ENCODE results near the gene KCNJ2. TPM values are rescaled to one million over a fixed set of nuclear protein-coding genes. Genes with fewer than 3 reads are reported as not detected.

The KCNJ2 gene
- total and polyA plus RNA-seq, 10 of the 15 experiments (the other 5 are each of a cell fraction or from before 2014, with no cell fraction given) = 1.6 to 10.1 (median 3.2) TPM

GRCh38 chr17:70165383-70165782, 3.9 kb upstream of the KCNJ2 start (continued):
- no peak for TF ChIP-seq ELK1 (IDR thresholded peaks at IDR 0.05; ENCODE audit: low read depth, low read length)
- TF ChIP-seq RUNX3 (IDR thresholded peaks at IDR 0.05; ENCODE audit: low read length) = no peak
- TF ChIP-seq ZNF384 (IDR thresholded peaks at IDR 0.05; ENCODE audit: borderline replicate concordance, low read depth, low read length) = no peak
- no peak for TF ChIP-seq LARP7 (IDR thresholded peaks at IDR 0.05)
- no peak for TF ChIP-seq ZBED1 (IDR thresholded peaks at IDR 0.05; ENCODE audit: borderline replicate concordance)
- no peak for TF ChIP-seq ZBTB4 (CRISPR knock-in tag; IDR thresholded peaks at IDR 0.05)
- TF ChIP-seq ZNF24 (IDR thresholded peaks at IDR 0.05) = no peak
- no peak for TF ChIP-seq FOXM1 (IDR thresholded peaks at IDR 0.05; ENCODE audit: low read depth, low read length)
- TF ChIP-seq RCOR1 (conservative IDR thresholded peaks at IDR 0.05; ENCODE audit: low read depth, low read length) = no peak

GRCh38 chr17:70166615-70167014, 2.7 kb upstream of the KCNJ2 start:
- ChIA-PET RAD21 (ENCODE audit: unreplicated experiment) (interaction anchor here (1.0 to 6.5 kb wide), 4 partner anchors 42 to 560 kb away, joined by 3 to 57 read pairs (median 12); no protein-coding TSS in a partner anchor), CTCF (interaction anchor here (0.8 to 5.4 kb wide), 9 partner anchors 8 to 598 kb away, joined by 3 to 47 read pairs (median 4); no protein-coding TSS in a partner anchor), POLR2A (no interaction called here), SMC1A (ENCODE audit: uncharacterized antibody, unreplicated experiment) (interaction anchor here (0.7 to 3.6 kb wide), 10 partner anchors 11 to 386 kb away, joined by 3 to 19 read pairs (median 4); no protein-coding TSS in a partner anchor)
- no peak for ATAC-seq
- no peaks in the 10 kb centered on the region for H4K20me1 ChIP-seq (ENCODE audit: control insufficient read depth, insufficient read depth)
- peaks cover 0 to 10% of the 10 kb centered on the region in 2 experiments; a peak in 1 of 4 replicates for H3K27me3 ChIP-seq (replicated peaks in 1 of 2; ENCODE audit: control insufficient read depth in 2 of 2, insufficient read depth in 2 of 2, low read length in 1 of 2)
- in situ Hi-C loops (cut with MboI) = no loop called here
- no peak overlapping the region for H3K27ac ChIP-seq (ENCODE audit: control insufficient read depth, insufficient read depth)
- intact Hi-C loops (cut with micrococcal nuclease; ENCODE audit: unreplicated experiment) = loop anchor here (5.0 kb wide), 2 partner anchors 76 to 386 kb away; no protein-coding TSS in a partner anchor
- BruUV-seq (replicated peaks) = no TSS peak
- H3K4me2 ChIP-seq (ENCODE audit: control insufficient read depth, insufficient read depth) = no peak overlapping the region
- H3K79me2 ChIP-seq (ENCODE audit: control insufficient read depth, insufficient read depth, low read length) = no peaks in the 10 kb centered on the region
- H3K36me3 ChIP-seq (ENCODE audit: control insufficient read depth in 2 of 2, insufficient read depth in 2 of 2, low read length in 1 of 2) = no peaks in the 10 kb centered on the region
- no peak overlapping the region for H2AFZ ChIP-seq (ENCODE audit: control insufficient read depth, low read depth, low read length)
- 10% methylated on average over 4 of the region's 4 CpGs for WGBS (ENCODE audit: insufficient coverage, insufficient replicate concordance, low lambda C conversion rate, missing lambda C conversion rate)
- H3K9me3 ChIP-seq (replicated peaks; ENCODE audit: control insufficient read depth, insufficient read depth, low read length) = no peaks in the 10 kb centered on the region
- H3K4me1 ChIP-seq (ENCODE audit: control insufficient read depth, insufficient read depth, low read length) = peaks cover 8% of the 10 kb centered on the region
- no peak for FAIRE-seq
- DNase-seq (ENCODE audit: low read depth, low spot score) = no peak
- no peak overlapping the region for H3K9ac ChIP-seq (ENCODE audit: control insufficient read depth, insufficient read depth, low read length)
- H3K4me3 ChIP-seq = no peak overlapping the region
- TF ChIP-seq NFIC (IDR thresholded peaks at IDR 0.05; ENCODE audit: low read depth, low read length) (no peak), MTA2 (IDR thresholded peaks at IDR 0.05; ENCODE audit: low read depth) (no peak), E4F1 (IDR thresholded peaks at IDR 0.05; ENCODE audit: borderline replicate concordance, partially characterized antibody) (no peak), RFX5 (IDR thresholded peaks at IDR 0.05; ENCODE audit: low read depth, low read length) (no peak), EP300 (IDR thresholded peaks at IDR 0.05; ENCODE audit: borderline replicate concordance in 1 of 2, control insufficient read depth in 1 of 2, low read depth in 2 of 2, low read length in 2 of 2) (no peak), SRF (IDR thresholded peaks at IDR 0.05; ENCODE audit: low read depth in 2 of 2, low read length in 2 of 2) (no peak), ASH2L (IDR thresholded peaks at IDR 0.05; ENCODE audit: borderline replicate concordance, low read depth) (no peak), CEBPB (IDR thresholded peaks at IDR 0.05; ENCODE audit: borderline replicate concordance in 1 of 2, low read depth in 2 of 2, low read length in 2 of 2) (no peak)
